ENCODE measurements around the gene PECR. TPM values are rescaled to one million over a fixed set of nuclear protein-coding genes. Genes with fewer than 3 reads are reported as not detected.

Gene PECR
- total and polyA plus RNA-seq, 2 donors = 5.7 to 10.1 TPM

- Histone ChIP-seq H3K27ac (ENCODE audit: low read depth in 1 of 2, low read length in 1 of 2) (no peak overlapping the region), H3K27me3 (ENCODE audit: control insufficient read depth in 2 of 2, insufficient read depth in 1 of 2, low read length in 1 of 2) (no peaks in the 10 kb centered on the region), H3K4me1 (ENCODE audit: control insufficient read depth in 2 of 2, insufficient read depth in 2 of 2, low read length in 2 of 2) (no peaks in the 10 kb centered on the region), H3K9me3 (ENCODE audit: control insufficient read depth in 2 of 2, insufficient read depth in 1 of 2, low read length in 1 of 2) (no peaks in the 10 kb centered on the region), H3K36me3 (ENCODE audit: control insufficient read depth in 2 of 2, insufficient read depth in 2 of 2, low read length in 1 of 2) (no peaks in the 10 kb centered on the region), H3K4me3 (ENCODE audit: low read length in 2 of 2) (no peak overlapping the region)
- 84% methylated on average over 3 of the region's 3 CpGs for WGBS
- DNase-seq (ENCODE audit: low read depth in 6 of 9, low spot score in 9 of 9) = no peak
Measured at GRCh38 chr2:216094701-216095100, 13.1 kb upstream of the PECR start.

GRCh38 chr2:216092646-216093045, 11.0 kb upstream of the PECR start:
- WGBS = 92% methylated on average over 2 of the region's 2 CpGs
- Histone ChIP-seq H3K27ac (ENCODE audit: low read depth in 1 of 2, low read length in 1 of 2) (no peak overlapping the region), H3K4me3 (ENCODE audit: low read length in 2 of 2) (no peak overlapping the region), H3K36me3 (ENCODE audit: control insufficient read depth in 2 of 2, insufficient read depth in 2 of 2, low read length in 1 of 2) (no peaks in the 10 kb centered on the region), H3K27me3 (ENCODE audit: control insufficient read depth in 2 of 2, insufficient read depth in 1 of 2, low read length in 1 of 2) (no peaks in the 10 kb centered on the region), H3K4me1 (ENCODE audit: control insufficient read depth in 2 of 2, insufficient read depth in 2 of 2, low read length in 2 of 2) (no peaks in the 10 kb centered on the region), H3K9me3 (ENCODE audit: control insufficient read depth in 2 of 2, insufficient read depth in 1 of 2, low read length in 1 of 2) (no peaks in the 10 kb centered on the region)
- DNase-seq (ENCODE audit: low read depth in 6 of 9, low spot score in 9 of 9) = no peak

GRCh38 chr2:216090369-216090786, 8.8 kb upstream of the PECR start:
- Histone ChIP-seq H3K27ac (ENCODE audit: low read depth in 1 of 2, low read length in 1 of 2) (no peak overlapping the region), H3K9me3 (ENCODE audit: control insufficient read depth in 2 of 2, insufficient read depth in 1 of 2, low read length in 1 of 2) (no peaks in the 10 kb centered on the region), H3K4me1 (ENCODE audit: control insufficient read depth in 2 of 2, insufficient read depth in 2 of 2, low read length in 2 of 2) (peaks cover 2% of the 10 kb centered on the region in 2 donors), H3K36me3 (ENCODE audit: control insufficient read depth in 2 of 2, insufficient read depth in 2 of 2, low read length in 1 of 2) (no peaks in the 10 kb centered on the region), H3K4me3 (ENCODE audit: low read length in 2 of 2) (no peak overlapping the region), H3K27me3 (ENCODE audit: control insufficient read depth in 2 of 2, insufficient read depth in 1 of 2, low read length in 1 of 2) (no peaks in the 10 kb centered on the region)
- DNase-seq (ENCODE audit: low read depth in 6 of 9, low spot score in 9 of 9) = no peak
- 98% methylated on average over 1 of the region's 1 CpG for WGBS

- no peaks in the 10 kb centered on the region for H3K36me3 ChIP-seq (ENCODE audit: control insufficient read depth in 2 of 2, insufficient read depth in 2 of 2, low read length in 1 of 2)
- H3K4me1 ChIP-seq (ENCODE audit: control insufficient read depth in 2 of 2, insufficient read depth in 2 of 2, low read length in 2 of 2) = peaks cover 26 to 37% of the 10 kb centered on the region in 2 donors
- no peak overlapping the region for H3K27ac ChIP-seq (ENCODE audit: low read depth in 1 of 2, low read length in 1 of 2)
- H3K4me3 ChIP-seq (ENCODE audit: low read length in 2 of 2) = no peak overlapping the region
- H3K27me3 ChIP-seq (ENCODE audit: control insufficient read depth in 2 of 2, insufficient read depth in 1 of 2, low read length in 1 of 2) = no peaks in the 10 kb centered on the region
- H3K9me3 ChIP-seq (ENCODE audit: control insufficient read depth in 2 of 2, insufficient read depth in 1 of 2, low read length in 1 of 2) = no peaks in the 10 kb centered on the region
- WGBS = 96% methylated on average over 2 of the region's 2 CpGs
- DNase-seq (ENCODE audit: low read depth in 6 of 9, low spot score in 9 of 9) = no peak
Measured at GRCh38 chr2:216086207-216086893, 4.7 kb upstream of the PECR start.

- Histone ChIP-seq H3K36me3 (ENCODE audit: control insufficient read depth in 2 of 2, insufficient read depth in 2 of 2, low read length in 1 of 2) (no peaks in the 10 kb centered on the region), H3K4me1 (ENCODE audit: control insufficient read depth in 2 of 2, insufficient read depth in 2 of 2, low read length in 2 of 2) (peaks cover 26 to 43% of the 10 kb centered on the region in 2 donors), H3K27me3 (ENCODE audit: control insufficient read depth in 2 of 2, insufficient read depth in 1 of 2, low read length in 1 of 2) (no peaks in the 10 kb centered on the region), H3K27ac (ENCODE audit: low read depth in 1 of 2, low read length in 1 of 2) (peak overlapping the region; percentile 80 to 86), H3K4me3 (ENCODE audit: low read length in 2 of 2) (no peak overlapping the region), H3K9me3 (ENCODE audit: control insufficient read depth in 2 of 2, insufficient read depth in 1 of 2, low read length in 1 of 2) (no peaks in the 10 kb centered on the region)
- WGBS = 34% methylated on average over 3 of the region's 3 CpGs
- DNase-seq (ENCODE audit: low read depth in 6 of 9, low spot score in 9 of 9) = peak in 6 of 9 donors; percentile 33 to 79 (median 52)
Measured at GRCh38 chr2:216084547-216084946, 2.9 kb upstream of the PECR start.

- peaks cover 26 to 43% of the 10 kb centered on the region in 2 donors for H3K4me1 ChIP-seq (ENCODE audit: control insufficient read depth in 2 of 2, insufficient read depth in 2 of 2, low read length in 2 of 2)
- no peaks in the 10 kb centered on the region for H3K9me3 ChIP-seq (ENCODE audit: control insufficient read depth in 2 of 2, insufficient read depth in 1 of 2, low read length in 1 of 2)
- peak overlapping the region; percentile 36 to 86 for H3K27ac ChIP-seq (ENCODE audit: low read depth in 1 of 2, low read length in 1 of 2)
- WGBS = 84% methylated on average over 11 of the region's 11 CpGs
- H3K36me3 ChIP-seq (ENCODE audit: control insufficient read depth in 2 of 2, insufficient read depth in 2 of 2, low read length in 1 of 2) = no peaks in the 10 kb centered on the region
- peak in 5 of 9 donors; percentile 27 to 75 (median 46) for DNase-seq (ENCODE audit: low read depth in 6 of 9, low spot score in 9 of 9)
- no peak overlapping the region for H3K4me3 ChIP-seq (ENCODE audit: low read length in 2 of 2)
- no peaks in the 10 kb centered on the region for H3K27me3 ChIP-seq (ENCODE audit: control insufficient read depth in 2 of 2, insufficient read depth in 1 of 2, low read length in 1 of 2)
Measured at GRCh38 chr2:216083464-216084281, 2.1 kb upstream of the PECR start.

- Histone ChIP-seq H3K36me3 (ENCODE audit: control insufficient read depth in 2 of 2, insufficient read depth in 2 of 2, low read length in 1 of 2) (no peaks in the 10 kb centered on the region), H3K4me3 (ENCODE audit: low read length in 2 of 2) (no peak overlapping the region)
- DNase-seq (ENCODE audit: low read depth in 6 of 9, low spot score in 9 of 9) = no peak
Measured at GRCh38 chr2:216082805-216083204, 1.2 kb upstream of the PECR start.

GRCh38 chr2:216082117-216082711, 605 bp upstream of the PECR start:
- peaks cover 26 to 43% of the 10 kb centered on the region in 2 donors for H3K4me1 ChIP-seq (ENCODE audit: control insufficient read depth in 2 of 2, insufficient read depth in 2 of 2, low read length in 2 of 2)
- 19% methylated on average over 22 of the region's 22 CpGs for WGBS
- no peaks in the 10 kb centered on the region for H3K36me3 ChIP-seq (ENCODE audit: control insufficient read depth in 2 of 2, insufficient read depth in 2 of 2, low read length in 1 of 2)
- no peaks in the 10 kb centered on the region for H3K27me3 ChIP-seq (ENCODE audit: control insufficient read depth in 2 of 2, insufficient read depth in 1 of 2, low read length in 1 of 2)
- peak overlapping the region; percentile 31 to 55 for H3K27ac ChIP-seq (ENCODE audit: low read depth in 1 of 2, low read length in 1 of 2)
- H3K4me3 ChIP-seq (ENCODE audit: low read length in 2 of 2) = peak overlapping the region; percentile 59 to 77
- H3K9me3 ChIP-seq (ENCODE audit: control insufficient read depth in 2 of 2, insufficient read depth in 1 of 2, low read length in 1 of 2) = no peaks in the 10 kb centered on the region
- DNase-seq (ENCODE audit: low read depth in 6 of 9, low spot score in 9 of 9) = no peak

More at GRCh38 chr2:216082805-216083204, 1.2 kb upstream of the PECR start:
- H3K27ac ChIP-seq (ENCODE audit: low read depth in 1 of 2, low read length in 1 of 2) = no peak overlapping the region
- no peaks in the 10 kb centered on the region for H3K9me3 ChIP-seq (ENCODE audit: control insufficient read depth in 2 of 2, insufficient read depth in 1 of 2, low read length in 1 of 2)
- WGBS = 88% methylated on average over 3 of the region's 3 CpGs
- no peaks in the 10 kb centered on the region for H3K27me3 ChIP-seq (ENCODE audit: control insufficient read depth in 2 of 2, insufficient read depth in 1 of 2, low read length in 1 of 2)
- peaks cover 26 to 43% of the 10 kb centered on the region in 2 donors for H3K4me1 ChIP-seq (ENCODE audit: control insufficient read depth in 2 of 2, insufficient read depth in 2 of 2, low read length in 2 of 2)

GRCh38 chr2:216081012-216081411, 597 bp downstream of the PECR start:
- Histone ChIP-seq H3K27me3 (ENCODE audit: control insufficient read depth in 2 of 2, insufficient read depth in 1 of 2, low read length in 1 of 2) (no peaks in the 10 kb centered on the region), H3K4me3 (ENCODE audit: low read length in 2 of 2) (peak overlapping the region; percentile 59 to 77), H3K36me3 (ENCODE audit: control insufficient read depth in 2 of 2, insufficient read depth in 2 of 2, low read length in 1 of 2) (no peaks in the 10 kb centered on the region), H3K4me1 (ENCODE audit: control insufficient read depth in 2 of 2, insufficient read depth in 2 of 2, low read length in 2 of 2) (peaks cover 26 to 43% of the 10 kb centered on the region in 2 donors), H3K27ac (ENCODE audit: low read depth in 1 of 2, low read length in 1 of 2) (no peak overlapping the region), H3K9me3 (ENCODE audit: control insufficient read depth in 2 of 2, insufficient read depth in 1 of 2, low read length in 1 of 2) (no peaks in the 10 kb centered on the region)
- no peak for DNase-seq (ENCODE audit: low read depth in 6 of 9, low spot score in 9 of 9)
- 39% methylated on average over 1 of the region's 1 CpG for WGBS
